Prostate gland (tissue), 2 donors: ENCODE results near the gene CKMT1B.
"Not testable (repeated sequence)": the region's sequence is repeated elsewhere in the genome, so short reads cannot be mapped to it uniquely, and the experiment has no call there.

Experiments used
- CTCF ChIP-seq, 4 experiments: fragments of 200-600 bp in 2 of 4; fragments of 450-650 bp in 2 of 4; sonication (generic) in 2 of 4; IDR thresholded peaks; 1 replicate in 3 of 4; 2 replicates in 1 of 4; pipeline ENCODE4 v1.5.1; 2016 to 2019; ENCODE audit warnings: antibody characterized with exemption in 4 of 4, mild to moderate bottlenecking in 2 of 4, moderate library complexity in 2 of 4
- POLR2A ChIP-seq: fragments of 450-650 bp; IDR thresholded peaks from one replicate; pipeline ENCODE4 v1.6.1; 2016; ENCODE audit warnings: antibody characterized with exemption, mild to moderate bottlenecking

GRCh38 chr15:43574607-43575006, 19.2 kb upstream of the CKMT1B start:
- TF ChIP-seq CTCF (IDR thresholded peaks at IDR 0.05); POLR2A: not testable (repeated sequence)
